Activated CD4-positive, CD25-positive, alpha-beta regulatory T cell treated with anti-CD3 and anti-CD28 coated beads, Interleukin-2, amount 50 U/mL, for 72 hours (primary cell): Measurements from ENCODE around the gene SUPT7L.
"Not testable (repeated sequence)": the region's sequence is repeated elsewhere in the genome, so short reads cannot be mapped to it uniquely, and the experiment has no call there.

ENCODE experiments used
- DNase-seq: peaks from one replicate; pipeline ENCODE4 v3.0.0; 2021

SUPT7L gene

GRCh38 chr2:27663285-27664153, at the start of gene SUPT7L, which contains the start of gene SLC4A1AP:
Gene SUPT7L, minus strand, starts transcription at chr2:27663614. Its CDS starts 1,422 bp downstream, at chr2:27662192.
Gene SLC4A1AP, plus strand, starts transcription at chr2:27663889. Its CDS starts 26 bp downstream, at chr2:27663915.
- DNase-seq, result peak; percentile 76

- DNase-seq, result no peak
These were observed 49.8 kb upstream of the SUPT7L start for GRCh38 chr2:27713201-27713600.

- no peak for DNase-seq
These were observed 49.1 kb upstream of the SUPT7L start for GRCh38 chr2:27712522-27712921.

- no peak for DNase-seq
These were observed 48.4 kb upstream of the SUPT7L start for GRCh38 chr2:27711804-27712203.

GRCh38 chr2:27710640-27711430, 47.4 kb upstream of the SUPT7L start:
- no peak for DNase-seq

GRCh38 chr2:27709960-27710575, 46.7 kb upstream of the SUPT7L start:
- DNase-seq, result no peak

- DNase-seq, result no peak
These were observed 45.9 kb upstream of the SUPT7L start for GRCh38 chr2:27709326-27709725.

- DNase-seq, result no peak
These were observed 45.3 kb upstream of the SUPT7L start for GRCh38 chr2:27708666-27709065.

GRCh38 chr2:27708257-27708654, 44.8 kb upstream of the SUPT7L start:
- DNase-seq, result no peak

- DNase-seq, result no peak
These were observed 44.2 kb upstream of the SUPT7L start for GRCh38 chr2:27707462-27708256.

- no peak for DNase-seq
These were observed 42.6 kb upstream of the SUPT7L start for GRCh38 chr2:27705851-27706622.

- DNase-seq, result no peak
These were observed 41.0 kb upstream of the SUPT7L start for GRCh38 chr2:27704342-27704876.

GRCh38 chr2:27703638-27704341, 40.4 kb upstream of the SUPT7L start:
- peak; percentile 81 for DNase-seq

- no peak for DNase-seq
These were observed 38.9 kb upstream of the SUPT7L start for GRCh38 chr2:27702302-27702701.

GRCh38 chr2:27701676-27702075, 38.3 kb upstream of the SUPT7L start:
- no peak for DNase-seq

- DNase-seq, result no peak
These were observed 34.2 kb upstream of the SUPT7L start for GRCh38 chr2:27697660-27698059.

GRCh38 chr2:27690052-27690451, 26.6 kb upstream of the SUPT7L start:
- DNase-seq, result no peak

GRCh38 chr2:27689424-27689823, 26.0 kb upstream of the SUPT7L start:
- DNase-seq, result no peak

- no peak for DNase-seq
These were observed 23.8 kb upstream of the SUPT7L start for GRCh38 chr2:27687232-27687631.

- no peak for DNase-seq
These were observed 22.2 kb upstream of the SUPT7L start for GRCh38 chr2:27685577-27685976.

GRCh38 chr2:27685006-27685405, 21.6 kb upstream of the SUPT7L start:
- not testable (repeated sequence) for DNase-seq
